ENCODE measurements around the gene CYP19A1. TPM values are rescaled to one million over a fixed set of nuclear protein-coding genes. Genes with fewer than 3 reads are reported as not detected.
"Not testable (repeated sequence)": the region's sequence is repeated elsewhere in the genome, so short reads cannot be mapped to it uniquely, and the experiment has no call there.

Gene CYP19A1
- total and polyA plus RNA-seq, 5 experiments from 2014 or later: not detected

- Mint-ChIP-seq H3K9me3 (peaks cover 0 to 2% (median 0%) of the 10 kb centered on the region in 9 donors), H3K4me3 (no peak overlapping the region), H3K36me3 (no peaks in the 10 kb centered on the region), H3K27ac (no peak overlapping the region), H3K27me3 (peaks cover 11 to 40% (median 28%) of the 10 kb centered on the region in 5 donors), H3K4me1 (peaks cover 2 to 9% (median 8%) of the 10 kb centered on the region in 4 donors)
- no peak for DNase-seq
- ATAC-seq: no peak
- POLR2A ChIA-PET: no interaction called here
Measured at GRCh38 chr15:51270706-51271105, 67.7 kb downstream of the CYP19A1 start.

GRCh38 chr15:51269496-51269895 lies 68.9 kb downstream of the CYP19A1 start:
- Mint-ChIP-seq H3K27me3 (peaks cover 11 to 48% (median 35%) of the 10 kb centered on the region in 5 donors), H3K36me3 (no peaks in the 10 kb centered on the region), H3K27ac (no peak overlapping the region), H3K4me1 (peaks cover 2 to 9% (median 8%) of the 10 kb centered on the region in 4 donors), H3K9me3 (peaks cover 0 to 2% (median 0%) of the 10 kb centered on the region in 9 donors), H3K4me3 (no peak overlapping the region)
- POLR2A ChIA-PET: no interaction called here
- no peak for ATAC-seq
- DNase-seq: no peak

GRCh38 chr15:51267703-51268083 lies 70.7 kb downstream of the CYP19A1 start:
- Mint-ChIP-seq H3K27ac (no peak overlapping the region), H3K36me3 (no peaks in the 10 kb centered on the region), H3K4me1 (peaks cover 2 to 9% (median 8%) of the 10 kb centered on the region in 4 donors), H3K4me3 (no peak overlapping the region), H3K27me3 (peaks cover 11 to 41% (median 28%) of the 10 kb centered on the region in 5 donors), H3K9me3 (peaks cover 0 to 2% (median 0%) of the 10 kb centered on the region in 9 donors)
- ATAC-seq: no peak
- POLR2A ChIA-PET: no interaction called here
- no peak for DNase-seq

- POLR2A ChIA-PET: no interaction called here
- peaks cover 11 to 40% (median 27%) of the 10 kb centered on the region in 5 donors for H3K27me3 Mint-ChIP-seq
- ATAC-seq (no peak), DNase-seq (no peak)
- no peak overlapping the region for H3K27ac Mint-ChIP-seq
- peaks cover 2 to 9% (median 8%) of the 10 kb centered on the region in 4 donors for H3K4me1 Mint-ChIP-seq
- peak overlapping the region in 3 of 10 donors; percentile 26 to 63 (median 52) for H3K4me3 Mint-ChIP-seq
- H3K36me3 Mint-ChIP-seq: no peaks in the 10 kb centered on the region
- peaks cover 0 to 2% (median 0%) of the 10 kb centered on the region in 9 donors for H3K9me3 Mint-ChIP-seq
Measured at GRCh38 chr15:51267051-51267702, 71.2 kb downstream of the CYP19A1 start.

GRCh38 chr15:51266656-51267050 lies 71.7 kb downstream of the CYP19A1 start:
- DNase-seq: no peak
- Mint-ChIP-seq H3K27ac (no peak overlapping the region), H3K36me3 (no peaks in the 10 kb centered on the region), H3K4me3 (peak overlapping the region in 2 of 10 donors; percentile 52 to 63), H3K9me3 (peaks cover 0 to 3% (median 0%) of the 10 kb centered on the region in 9 donors), H3K4me1 (peaks cover 2 to 9% (median 8%) of the 10 kb centered on the region in 4 donors), H3K27me3 (peaks cover 11 to 40% (median 27%) of the 10 kb centered on the region in 5 donors)
- POLR2A ChIA-PET: no interaction called here
- no peak for ATAC-seq

GRCh38 chr15:51265037-51265555 lies 73.3 kb downstream of the CYP19A1 start:
- no peak for ATAC-seq
- H3K4me3 Mint-ChIP-seq: no peak overlapping the region
- H3K27ac Mint-ChIP-seq: no peak overlapping the region
- no peaks in the 10 kb centered on the region for H3K36me3 Mint-ChIP-seq
- POLR2A ChIA-PET: no interaction called here
- H3K4me1 Mint-ChIP-seq: peaks cover 2 to 9% (median 8%) of the 10 kb centered on the region in 4 donors
- peaks cover 0 to 8% (median 0%) of the 10 kb centered on the region in 9 donors for H3K9me3 Mint-ChIP-seq
- H3K27me3 Mint-ChIP-seq: peaks cover 11 to 44% (median 29%) of the 10 kb centered on the region in 5 donors
- DNase-seq: no peak

GRCh38 chr15:51263726-51264125 lies 74.7 kb downstream of the CYP19A1 start:
- POLR2A ChIA-PET: no interaction called here
- Mint-ChIP-seq H3K36me3 (no peaks in the 10 kb centered on the region), H3K4me1 (peaks cover 2 to 9% (median 8%) of the 10 kb centered on the region in 4 donors), H3K4me3 (no peak overlapping the region), H3K27ac (no peak overlapping the region), H3K9me3 (peaks cover 0 to 8% (median 0%) of the 10 kb centered on the region in 9 donors), H3K27me3 (peaks cover 8 to 33% (median 27%) of the 10 kb centered on the region in 5 donors)
- ATAC-seq (no peak), DNase-seq (no peak)

GRCh38 chr15:51263116-51263515 lies 75.3 kb downstream of the CYP19A1 start:
- H3K27me3 Mint-ChIP-seq: peaks cover 4 to 33% (median 24%) of the 10 kb centered on the region in 5 donors
- peaks cover under 1 to 7% (median 6%) of the 10 kb centered on the region in 4 donors for H3K4me1 Mint-ChIP-seq
- no peak overlapping the region for H3K4me3 Mint-ChIP-seq
- POLR2A ChIA-PET: no interaction called here
- DNase-seq (no peak), ATAC-seq (no peak)
- H3K27ac Mint-ChIP-seq: no peak overlapping the region
- H3K36me3 Mint-ChIP-seq: no peaks in the 10 kb centered on the region
- H3K9me3 Mint-ChIP-seq: peaks cover 0 to 8% (median 0%) of the 10 kb centered on the region in 9 donors

GRCh38 chr15:51262463-51262862 lies 75.9 kb downstream of the CYP19A1 start:
- Mint-ChIP-seq H3K4me1 (peaks cover 0 to 4% (median 1%) of the 10 kb centered on the region in 4 donors), H3K36me3 (no peaks in the 10 kb centered on the region), H3K27me3 (peaks cover 0 to 32% (median 21%) of the 10 kb centered on the region in 5 donors), H3K9me3 (peaks cover 0 to 8% (median 0%) of the 10 kb centered on the region in 9 donors), H3K27ac (no peak overlapping the region), H3K4me3 (no peak overlapping the region)
- ATAC-seq (no peak), DNase-seq (no peak)
- POLR2A ChIA-PET: no interaction called here

- H3K9me3 Mint-ChIP-seq, H3K36me3 Mint-ChIP-seq, ATAC-seq, H3K27ac Mint-ChIP-seq, POLR2A ChIA-PET, DNase-seq, H3K4me3 Mint-ChIP-seq, H3K4me1 Mint-ChIP-seq: not testable (repeated sequence)
- H3K27me3 Mint-ChIP-seq: peaks cover 0 to 30% (median 20%) of the 10 kb centered on the region in 5 donors
Measured at GRCh38 chr15:51261113-51261512, 77.3 kb downstream of the CYP19A1 start.

- Mint-ChIP-seq H3K4me3 (no peak overlapping the region), H3K27ac (no peak overlapping the region), H3K36me3 (no peaks in the 10 kb centered on the region), H3K9me3 (peaks cover 0 to 8% (median 0%) of the 10 kb centered on the region in 9 donors), H3K4me1 (no peaks in the 10 kb centered on the region), H3K27me3 (peaks cover 0 to 24% (median 13%) of the 10 kb centered on the region in 5 donors)
- no peak for DNase-seq
- POLR2A ChIA-PET: interaction anchor here (0.6 kb wide), 1 partner anchor 100 kb away, joined by 3 read pairs; no protein-coding TSS in a partner anchor
- no peak for ATAC-seq
Measured at GRCh38 chr15:51260202-51260601, 78.2 kb downstream of the CYP19A1 start.

- Mint-ChIP-seq H3K9me3 (no peaks in the 10 kb centered on the region), H3K27ac (no peak overlapping the region), H3K27me3 (peaks cover 4 to 22% (median 18%) of the 10 kb centered on the region in 5 donors), H3K4me1 (no peaks in the 10 kb centered on the region), H3K36me3 (no peaks in the 10 kb centered on the region), H3K4me3 (no peak overlapping the region)
- DNase-seq (no peak), ATAC-seq (no peak)
- POLR2A ChIA-PET: no interaction called here
Measured at GRCh38 chr15:51255533-51255932, 82.9 kb downstream of the CYP19A1 start.

- Mint-ChIP-seq H3K27ac (no peak overlapping the region), H3K27me3 (peaks cover 13 to 29% (median 15%) of the 10 kb centered on the region in 5 donors), H3K4me3 (no peak overlapping the region), H3K4me1 (no peaks in the 10 kb centered on the region), H3K36me3 (no peaks in the 10 kb centered on the region), H3K9me3 (peaks cover 0 to 4% (median 0%) of the 10 kb centered on the region in 9 donors)
- POLR2A ChIA-PET: no interaction called here
- DNase-seq: no peak
- ATAC-seq: no peak
Measured at GRCh38 chr15:51253366-51253765, 85.0 kb downstream of the CYP19A1 start.
